Heart right ventricle (tissue), 16 donors: Measurements from ENCODE around the gene PAPSS2. TPM values are rescaled to one million over a fixed set of nuclear protein-coding genes. Genes with fewer than 3 reads are reported as not detected.

Experiments used
- ATAC-seq, 8 donors: fragments of 200-7000 bp; cut with Tn5 transposase; one replicate each; pipeline ENCODE4 v1.9.1; 2020; ENCODE audit warnings: mild to moderate bottlenecking in 8 of 8, moderate library complexity in 8 of 8, moderate number of reproducible peaks in 1 of 8
- DNase-seq, 2 donors: peaks; one replicate each; pipeline ENCODE4 v3.0.0-alpha.2; 2020
- H3K27ac ChIP-seq, 10 donors: fragments of 200-600 bp; sonication (generic) in 2 of 10; one replicate each; pipeline versions ENCODE4 v1.5.0 to v1.8.0; 2020 to 2022; ENCODE audit warnings: mild to moderate bottlenecking in 3 of 10
- H3K27me3 ChIP-seq, 7 donors: fragments of 200-600 bp; one replicate each; pipeline ENCODE4 v1.8.0; 2021 to 2022; ENCODE audit warnings: mild to moderate bottlenecking in 2 of 7
- H3K36me3 ChIP-seq, 9 donors: fragments of 200-600 bp; sonication (generic) in 1 of 9; one replicate each; pipeline versions ENCODE4 v1.5.0 to v1.8.0; 2020 to 2022; ENCODE audit warnings: mild to moderate bottlenecking in 2 of 9
- H3K4me1 ChIP-seq, 9 donors: fragments of 200-600 bp; sonication (generic) in 1 of 9; one replicate each; pipeline versions ENCODE4 v1.5.0 to v1.8.0; 2020 to 2022; ENCODE audit warnings: mild to moderate bottlenecking in 4 of 9
- H3K4me3 ChIP-seq, 10 donors: fragments of 200-600 bp; sonication (generic) in 2 of 10; one replicate each; pipeline versions ENCODE4 v1.5.0 to v1.8.0; 2020 to 2022; ENCODE audit warnings: mild to moderate bottlenecking in 7 of 10, moderate library complexity in 2 of 10
- H3K9me3 ChIP-seq, 11 donors: fragments of 200-600 bp in 10 of 11; sonication (generic) in 2 of 11; one replicate each; pipeline versions ENCODE4 v1.5.0 to v1.8.0; 2013 to 2022; ENCODE audit warnings: mild to moderate bottlenecking in 2 of 11, control low read depth in 1 of 11, moderate library complexity in 1 of 11
- CTCF ChIP-seq, 9 donors: fragments of 200-600 bp; sonication (generic) in 2 of 9; IDR thresholded peaks; one replicate each; pipeline versions ENCODE4 v1.5.0 to v1.8.0; 2021 to 2022; ENCODE audit warnings: antibody characterized with exemption in 9 of 9, mild to moderate bottlenecking in 5 of 9, moderate library complexity in 1 of 9
- WGBS, 2 donors: extraction: QIAGEN DNeasy Blood & Tissue Kit; methylation state at CpG; one replicate each; pipeline ENCODE4 v1.1.7; 2013; ENCODE audit warnings: inconsistent platforms in 1 of 2; 5-methylcytosine and 5-hydroxymethylcytosine counted together
- intact Hi-C, 10 donors: fragments of 100-400 bp; cut with DNase I; formaldehyde crosslinking; loops; one replicate each; pipeline versions ENCODE4 v1.11.1 to v1.14.2; 2022
- polyA plus RNA-seq, 2 donors: library from polyadenylated mRNA; stranded (reverse); fragments of 200-250 nt; gene quantifications; one replicate each; pipeline ENCODE4 v1.2.3, GENCODE V29; 2013
- total RNA-seq, 10 donors: library from RNA; stranded (reverse); fragmentation: NEBNext Ultra II Directional in 3 of 10; extraction: Animal tissue kit (Norgen Biotek cat#: 25700) in 3 of 10; gene quantifications; one replicate each; pipeline versions ENCODE4 v1.2.1 to v1.2.4, GENCODE V29; 2021 to 2023
- donor health status: Arrhythmogenic right ventricular cardiomyopathy.
- donor health status: ischemic (EF 13 %, LVEDD 7.1; RV severe dilation, severe dysfunction).
- donor health status: healthy with polysubstance abuse.
- donor health status: DM: no; HTN: yes; CAD: no.
- donor health status: DM: no; HTN: no; CAD: no.
- donor health status: ischemic (EF 25% LVEDD 6.9; RV normal size, moderate dysfunction).
- donor health status: ischemic (EF 25% LVEDD 5.7; RV mildly dilated, moderate dysfunction).
- donor health status: healthy.
- donor health status: DM: yes; HTN: yes; CAD: no.
- donor health status: Ischemic cardiomyopathy.
- donor health status: ischemic (EF 35%, LVEDD 5.7; RV mildly dilated, moderate dysfunction).
- donor health status: nonischemic (EF 11% LVEDD 7.7; RV severe dilation, severe dysfunction).
- donor health status: DM: yes; HTN: yes; CAD: no.
- donor health status: PGD.
- donor health status: ischemic (EF 29% LVEDD 5.4; RV normal size, mild dysfunction).
- donor health status: nonischemic (EF 23%, LVEDD 6.1; RV moderate dilation, normal function).

The PAPSS2 gene
- total and polyA plus RNA-seq, 12 donors: 3.3 to 10.9 (median 6.2) TPM

- no peak for TF ChIP-seq CTCF (IDR thresholded peaks at IDR 0.05)
- intact Hi-C loops: no loop called here
- H3K27me3 ChIP-seq: no peaks in the 10 kb centered on the region
- DNase-seq: no peak
- no peaks in the 10 kb centered on the region for H3K9me3 ChIP-seq
- H3K4me3 ChIP-seq: no peak overlapping the region
- 92 to 94% methylated on average over 3 of the region's 3 CpGs for WGBS, 2 donors
- peaks cover 0 to 31% (median 0%) of the 10 kb centered on the region in 9 donors for H3K4me1 ChIP-seq
- H3K36me3 ChIP-seq: no peaks in the 10 kb centered on the region
- no peak for ATAC-seq
- no peak overlapping the region for H3K27ac ChIP-seq
Observed at GRCh38 chr10:87672551-87672950, 12.9 kb downstream of the PAPSS2 start.

- H3K36me3 ChIP-seq: no peaks in the 10 kb centered on the region
- no peak overlapping the region for H3K4me3 ChIP-seq
- peaks cover 0 to 22% (median 0%) of the 10 kb centered on the region in 9 donors for H3K4me1 ChIP-seq
- WGBS, 2 donors: 73 to 91% methylated on average over 1 of the region's 1 CpG
- no peaks in the 10 kb centered on the region for H3K27me3 ChIP-seq
- H3K9me3 ChIP-seq: no peaks in the 10 kb centered on the region
- H3K27ac ChIP-seq: no peak overlapping the region
- ATAC-seq (no peak), DNase-seq (no peak)
- no peak for TF ChIP-seq CTCF (IDR thresholded peaks at IDR 0.05)
- intact Hi-C loops: no loop called here
Observed at GRCh38 chr10:87674943-87675342, 15.3 kb downstream of the PAPSS2 start.

- H3K4me3 ChIP-seq: no peak overlapping the region
- TF ChIP-seq CTCF (IDR thresholded peaks at IDR 0.05): no peak
- peaks cover 0 to 22% (median 0%) of the 10 kb centered on the region in 9 donors for H3K4me1 ChIP-seq
- no peaks in the 10 kb centered on the region for H3K36me3 ChIP-seq
- intact Hi-C loops: no loop called here
- WGBS, 2 donors: 64 to 68% methylated on average over 8 of the region's 8 CpGs
- DNase-seq (no peak), ATAC-seq (peak in 3 of 8 donors; percentile 46 to 58 (median 56))
- H3K27me3 ChIP-seq: no peaks in the 10 kb centered on the region
- no peaks in the 10 kb centered on the region for H3K9me3 ChIP-seq
- H3K27ac ChIP-seq: no peak overlapping the region
Observed at GRCh38 chr10:87675396-87676376, 16.0 kb downstream of the PAPSS2 start.

- no peaks in the 10 kb centered on the region for H3K9me3 ChIP-seq
- no peak for TF ChIP-seq CTCF (IDR thresholded peaks at IDR 0.05)
- H3K4me3 ChIP-seq: no peak overlapping the region
- ATAC-seq: no peak
- no peak for DNase-seq
- WGBS, 2 donors: 99 to 100% methylated on average over 1 of the region's 1 CpG
- H3K27me3 ChIP-seq: no peaks in the 10 kb centered on the region
- intact Hi-C loops: no loop called here
- H3K27ac ChIP-seq: no peak overlapping the region
- H3K36me3 ChIP-seq: no peaks in the 10 kb centered on the region
- H3K4me1 ChIP-seq: peaks cover 0 to 20% (median 0%) of the 10 kb centered on the region in 9 donors
Observed at GRCh38 chr10:87677595-87677994, 17.9 kb downstream of the PAPSS2 start.
